OCI-LY1 (cell line): ENCODE data around the gene IFT22.

Experiments used
- H2AFZ ChIP-seq: fragments of 200-600 bp; sonication (generic), shearing (Covaris generic); 2 replicates; pipeline ENCODE4 v1.6.0; 2014; ENCODE audit warnings: antibody characterized with exemption, mild to moderate bottlenecking, low read length
- H3F3A ChIP-seq: fragments of 200-600 bp; sonication (generic), shearing (Covaris generic); 2 replicates; pipeline ENCODE4 v1.6.0; 2014; ENCODE audit warnings: mild to moderate bottlenecking, antibody characterized with exemption, low read length, moderate library complexity; ENCODE audit not compliant: insufficient read depth
- H3K27ac ChIP-seq: fragments of 200-600 bp; sonication (generic); 2 replicates; pipeline ENCODE4 v1.5.1; 2014; ENCODE audit warnings: low read length, mixed run types, mild to moderate bottlenecking, low read depth; ENCODE audit not compliant: poor library complexity, severe bottlenecking
- H3K27me3 ChIP-seq: fragments of 200-600 bp; sonication (generic); 2 replicates; pipeline ENCODE4 v1.6.0; 2014; ENCODE audit warnings: antibody characterized with exemption, mild to moderate bottlenecking, low read length, moderate library complexity; ENCODE audit not compliant: insufficient read depth
- H3K36me3 ChIP-seq: fragments of 200-600 bp; sonication (generic); 2 replicates; pipeline ENCODE4 v1.6.1; 2014; ENCODE audit warnings: mild to moderate bottlenecking, antibody characterized with exemption, low read length, moderate library complexity, mixed read lengths; ENCODE audit not compliant: insufficient read depth
- H3K4me1 ChIP-seq: fragments of 200-600 bp; sonication (generic); 2 replicates; pipeline ENCODE4 v1.5.1; 2014; ENCODE audit warnings: mild to moderate bottlenecking, low read length, moderate library complexity; ENCODE audit not compliant: insufficient read depth, severe bottlenecking
- H3K4me2 ChIP-seq: fragments of 200-600 bp; sonication (generic), shearing (Covaris generic); 2 replicates; pipeline ENCODE4 v1.6.1; 2014; ENCODE audit warnings: low read length
- H3K4me3 ChIP-seq: fragments of 200-600 bp; sonication (generic); 2 replicates; pipeline ENCODE4 v1.5.1; 2014; ENCODE audit warnings: low read length, low read depth, mild to moderate bottlenecking, mixed read lengths; ENCODE audit not compliant: poor library complexity, severe bottlenecking
- H3K79me2 ChIP-seq: fragments of 200-600 bp; shearing (Covaris generic); 2 replicates; pipeline ENCODE4 v1.6.1; 2016; ENCODE audit warnings: mixed run types, low read length, mixed read lengths; ENCODE audit not compliant: insufficient read depth
- H3K9ac ChIP-seq: fragments of 200-600 bp; sonication (generic), shearing (Covaris generic); 2 replicates; pipeline ENCODE4 v1.6.1; 2014; ENCODE audit warnings: mild to moderate bottlenecking, low read length, mixed read lengths
- H3K9me2 ChIP-seq: fragments of 200-600 bp; sonication (generic), shearing (Covaris generic); 2 replicates; pipeline ENCODE4 v1.6.1; 2014; ENCODE audit warnings: low read depth, mild to moderate bottlenecking, low read length, mixed read lengths
- H3K9me3 ChIP-seq: fragments of 200-600 bp; shearing (Covaris generic); 2 replicates; pipeline ENCODE4 v1.6.1; 2014; ENCODE audit warnings: low read length, mixed read lengths
- H4K20me1 ChIP-seq: fragments of 200-600 bp; sonication (generic), shearing (Covaris generic); 2 replicates; pipeline ENCODE4 v1.6.0; 2016; ENCODE audit warnings: mild to moderate bottlenecking, low read length; ENCODE audit not compliant: insufficient read depth
- EZH2 ChIP-seq: fragments of 200-600 bp; sonication (generic), shearing (Covaris generic); IDR thresholded peaks from 2 replicates; pipeline ENCODE4 v1.8.0; 2017; ENCODE audit warnings: borderline replicate concordance, mixed run types, mild to moderate bottlenecking, antibody characterized with exemption, low read length, moderate library complexity, mixed read lengths
- TF ChIP-seq, protein P1 (sequence below): fragments of 200-600 bp; sonication (generic), shearing (Covaris generic); IDR thresholded peaks from 2 replicates; pipeline ENCODE4 v1.5.1; 2017; ENCODE audit warnings: mild to moderate bottlenecking, antibody characterized with exemption, low read length, moderate library complexity, mixed read lengths

The IFT22 gene

DNA sequence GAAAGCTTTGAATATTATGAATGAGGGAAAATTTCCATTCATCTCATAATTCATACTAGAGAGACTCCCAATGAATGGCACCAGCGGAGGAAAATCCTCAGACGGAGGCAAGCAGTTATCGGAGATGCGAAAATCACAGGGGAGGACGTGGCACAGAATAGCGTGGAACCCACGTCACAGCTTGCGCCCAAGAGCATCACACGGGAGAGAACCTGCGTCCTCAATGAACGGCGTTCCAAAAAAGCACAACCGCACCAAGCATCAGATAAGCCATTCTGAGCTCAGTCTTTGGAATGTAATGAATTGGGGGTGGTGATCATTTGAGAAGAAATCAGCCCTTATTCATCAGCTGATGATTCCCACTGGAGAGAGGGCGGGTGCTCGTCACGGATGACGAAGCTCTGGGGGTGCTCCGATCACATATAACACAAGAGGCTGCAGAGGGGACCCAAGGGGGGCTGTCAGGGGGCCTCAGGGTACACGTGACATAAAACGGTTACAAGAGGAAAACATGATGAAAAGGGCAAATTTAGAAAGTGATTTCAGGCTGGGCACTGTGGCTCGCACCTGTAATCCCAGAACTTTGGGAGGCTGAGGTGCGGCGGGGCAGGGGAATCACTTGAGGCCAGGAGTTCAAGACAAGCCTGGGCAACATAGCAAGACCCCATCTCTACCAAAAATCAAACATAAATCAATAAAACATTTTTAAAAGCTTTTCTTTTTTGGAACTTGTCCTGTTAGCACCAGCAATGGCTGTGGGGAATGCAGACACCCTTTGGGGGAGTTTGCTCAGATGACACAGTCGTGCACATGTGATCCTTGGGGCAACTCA lies 42.9 kb downstream of the IFT22 start:
- H3K27ac ChIP-seq, result no peak overlapping the region
- no peaks in the 10 kb centered on the region for H3K9me2 ChIP-seq
- no peaks in the 10 kb centered on the region for H3K79me2 ChIP-seq
- H3K4me1 ChIP-seq, result peaks cover 4% of the 10 kb centered on the region
- no peak overlapping the region for H3K4me2 ChIP-seq
- H3K9me3 ChIP-seq, result no peaks in the 10 kb centered on the region
- no peak overlapping the region for H3K9ac ChIP-seq
- no peak overlapping the region for H2AFZ ChIP-seq
- no peaks in the 10 kb centered on the region for H4K20me1 ChIP-seq
- no peak overlapping the region for H3K4me3 ChIP-seq
- no peaks in the 10 kb centered on the region for H3F3A ChIP-seq
- H3K36me3 ChIP-seq, result no peaks in the 10 kb centered on the region
- TF ChIP-seq EZH2, result no peak
- TF ChIP-seq, protein P1, sequence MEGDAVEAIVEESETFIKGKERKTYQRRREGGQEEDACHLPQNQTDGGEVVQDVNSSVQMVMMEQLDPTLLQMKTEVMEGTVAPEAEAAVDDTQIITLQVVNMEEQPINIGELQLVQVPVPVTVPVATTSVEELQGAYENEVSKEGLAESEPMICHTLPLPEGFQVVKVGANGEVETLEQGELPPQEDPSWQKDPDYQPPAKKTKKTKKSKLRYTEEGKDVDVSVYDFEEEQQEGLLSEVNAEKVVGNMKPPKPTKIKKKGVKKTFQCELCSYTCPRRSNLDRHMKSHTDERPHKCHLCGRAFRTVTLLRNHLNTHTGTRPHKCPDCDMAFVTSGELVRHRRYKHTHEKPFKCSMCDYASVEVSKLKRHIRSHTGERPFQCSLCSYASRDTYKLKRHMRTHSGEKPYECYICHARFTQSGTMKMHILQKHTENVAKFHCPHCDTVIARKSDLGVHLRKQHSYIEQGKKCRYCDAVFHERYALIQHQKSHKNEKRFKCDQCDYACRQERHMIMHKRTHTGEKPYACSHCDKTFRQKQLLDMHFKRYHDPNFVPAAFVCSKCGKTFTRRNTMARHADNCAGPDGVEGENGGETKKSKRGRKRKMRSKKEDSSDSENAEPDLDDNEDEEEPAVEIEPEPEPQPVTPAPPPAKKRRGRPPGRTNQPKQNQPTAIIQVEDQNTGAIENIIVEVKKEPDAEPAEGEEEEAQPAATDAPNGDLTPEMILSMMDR, result no peak
- peaks cover 15% of the 10 kb centered on the region; the same call in 1 of the 2 replicates for H3K27me3 ChIP-seq

DNA sequence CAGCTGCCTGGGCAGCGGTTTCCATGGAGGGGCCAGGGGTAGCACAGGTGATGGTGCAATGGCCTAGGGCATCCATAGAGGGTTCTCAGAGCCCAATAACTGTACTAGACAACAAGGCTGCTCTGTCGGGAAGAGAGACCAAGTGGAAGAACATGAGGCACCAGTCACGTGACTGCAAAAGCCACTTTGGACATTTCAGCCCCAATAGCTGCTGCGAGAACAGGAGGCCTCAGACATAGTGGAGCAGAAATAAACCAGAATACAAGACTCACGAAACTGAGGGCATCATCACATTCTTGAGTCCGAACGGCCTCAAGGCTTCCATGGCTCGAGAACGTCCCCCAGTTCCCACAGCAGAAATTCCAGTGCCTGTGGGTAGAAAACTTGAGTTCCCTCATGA lies 44.5 kb downstream of the IFT22 start:
- no peak overlapping the region for H3K9ac ChIP-seq
- no peaks in the 10 kb centered on the region for H3K9me3 ChIP-seq
- no peak overlapping the region for H3K4me3 ChIP-seq
- no peak overlapping the region for H3K4me2 ChIP-seq
- no peaks in the 10 kb centered on the region for H3F3A ChIP-seq
- peaks cover 20% of the 10 kb centered on the region; the same call in 1 of the 2 replicates for H3K27me3 ChIP-seq
- TF ChIP-seq EZH2, result no peak
- TF ChIP-seq, protein P1, result no peak
- H3K79me2 ChIP-seq, result no peaks in the 10 kb centered on the region
- H3K4me1 ChIP-seq, result no peaks in the 10 kb centered on the region
- no peaks in the 10 kb centered on the region for H3K36me3 ChIP-seq
- H3K9me2 ChIP-seq, result no peaks in the 10 kb centered on the region
- H4K20me1 ChIP-seq, result no peaks in the 10 kb centered on the region
- H3K27ac ChIP-seq, result no peak overlapping the region
- no peak overlapping the region for H2AFZ ChIP-seq

DNA sequence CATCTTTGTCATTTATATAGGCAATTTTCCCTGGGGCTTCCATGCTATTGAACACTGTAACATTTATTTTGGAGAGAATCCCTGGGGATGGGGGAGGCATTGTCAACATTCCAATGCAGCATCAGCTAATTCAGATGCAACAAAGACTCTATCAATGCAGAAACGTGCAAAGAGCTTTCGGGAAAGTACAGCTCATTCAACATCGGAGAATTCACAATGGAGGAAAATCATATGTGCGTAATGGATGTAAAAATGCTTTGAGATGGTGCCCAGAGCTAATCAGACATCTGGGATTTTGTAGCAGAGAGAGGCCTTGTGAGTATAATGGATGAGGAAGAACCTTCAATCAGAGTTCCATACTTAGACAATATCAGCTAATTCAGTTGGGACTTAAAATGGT lies 48.4 kb downstream of the IFT22 start:
- Histone ChIP-seq H3K36me3 (no peaks in the 10 kb centered on the region), H2AFZ (no peak overlapping the region), H3K79me2 (no peaks in the 10 kb centered on the region), H3K9ac (no peak overlapping the region), H3K4me2 (no peak overlapping the region), H4K20me1 (no peaks in the 10 kb centered on the region), H3K27ac (no peak overlapping the region), H3K4me3 (no peak overlapping the region), H3K27me3 (peaks cover 6% of the 10 kb centered on the region; the same call in 1 of the 2 replicates), H3K9me3 (no peaks in the 10 kb centered on the region), H3K9me2 (no peaks in the 10 kb centered on the region), H3K4me1 (no peaks in the 10 kb centered on the region), H3F3A (no peaks in the 10 kb centered on the region)
- TF ChIP-seq, protein P1, result no peak
- no peak for TF ChIP-seq EZH2
